Measurements from ENCODE around the gene TAS2R4. TPM values are rescaled to one million over a fixed set of nuclear protein-coding genes. Genes with fewer than 3 reads are reported as not detected.

TAS2R4 gene
- total RNA-seq, 3 donors from 2014 or later (not counting 1 experiment from before 2014, with no cell fraction given): 0.16 to 0.83 (median 0.59) TPM

DNA sequence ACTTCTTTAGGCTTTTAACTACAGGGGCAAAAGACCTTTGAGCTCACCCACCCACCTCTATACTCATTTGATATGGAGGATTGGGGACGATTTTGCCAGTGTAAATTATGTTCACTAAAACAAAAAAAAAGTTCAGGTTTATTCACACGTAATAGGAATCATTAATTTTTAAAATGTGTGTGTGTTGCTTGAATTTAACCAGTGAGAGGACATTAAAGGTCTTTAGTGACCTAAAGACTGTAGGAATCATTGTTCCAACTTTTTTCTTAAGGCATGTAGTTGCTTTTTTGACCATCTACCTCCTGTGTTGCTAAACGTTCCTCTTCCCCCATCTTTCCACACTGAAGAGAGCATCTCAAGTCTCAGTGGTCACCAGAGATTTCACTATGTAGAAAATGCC, 37.2 kb upstream of the TAS2R4 start:
- Mint-ChIP-seq H3K4me3 (peak overlapping the region; percentile 100), H3K27ac (peak overlapping the region; percentile 74 to 99), H3K4me1 (peaks cover 39 to 47% of the 10 kb centered on the region in 2 donors), H3K9me3 (no peaks in the 10 kb centered on the region), H3K36me3 (peaks cover 26% of the 10 kb centered on the region), H3K27me3 (ENCODE audit: low read depth in 2 of 2) (no peaks in the 10 kb centered on the region)
- no peaks in the 10 kb centered on the region for H3K27me3 ChIP-seq (ENCODE audit: control insufficient read depth, insufficient read depth, low read length)
- H3K4me3 ChIP-seq (ENCODE audit: low read length): no peak overlapping the region
- intact Hi-C loops (cut with micrococcal nuclease): loop anchor here (5.0 kb wide), 1 partner anchor 187 kb away; the partner anchor contains the start of gene AGK
- TF ChIP-seq CTCF (IDR thresholded peaks at IDR 0.05): no peak
- H3K36me3 ChIP-seq (ENCODE audit: control insufficient read depth, insufficient read depth, low read length): peaks cover 35% of the 10 kb centered on the region
- no peak overlapping the region for H3K27ac ChIP-seq (ENCODE audit: low read length)
- DNase-seq: no peak
- H3K9me3 ChIP-seq (ENCODE audit: control insufficient read depth, insufficient read depth, low read length): no peaks in the 10 kb centered on the region
- no peak for ATAC-seq
- 80% methylated on average over 2 of the region's 3 CpGs for WGBS (ENCODE audit: insufficient coverage)
- H3K4me1 ChIP-seq (ENCODE audit: control insufficient read depth, insufficient read depth, low read length): peaks cover 8% of the 10 kb centered on the region

DNA sequence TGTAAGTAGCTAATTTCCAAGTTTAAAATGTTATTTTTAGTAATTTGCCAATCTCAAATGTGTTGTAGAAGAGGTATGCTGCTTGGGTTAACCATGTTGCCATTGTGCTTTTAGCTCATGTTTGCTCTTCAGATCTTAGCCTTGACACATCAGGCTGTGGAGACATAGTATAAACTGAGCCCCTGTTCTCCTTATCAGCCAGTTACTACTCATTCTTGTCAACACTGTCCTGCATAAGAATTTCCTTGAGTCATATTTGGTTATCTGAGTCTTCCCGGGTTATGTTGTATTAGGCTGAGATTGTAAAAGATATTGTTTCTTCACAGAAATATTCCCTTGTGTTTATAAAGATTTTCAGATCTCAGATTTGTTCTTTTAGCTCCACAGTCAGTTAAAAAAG, 34.2 kb upstream of the TAS2R4 start:
- H3K4me1 ChIP-seq (ENCODE audit: control insufficient read depth, insufficient read depth, low read length): peaks cover 4% of the 10 kb centered on the region
- Mint-ChIP-seq H3K4me3 (no peak overlapping the region), H3K27ac (peak overlapping the region in 1 of 2 donors; percentile 45), H3K9me3 (no peaks in the 10 kb centered on the region), H3K4me1 (peaks cover 39 to 41% of the 10 kb centered on the region in 2 donors), H3K36me3 (peaks cover 27% of the 10 kb centered on the region), H3K27me3 (ENCODE audit: low read depth in 2 of 2) (no peaks in the 10 kb centered on the region)
- no peaks in the 10 kb centered on the region for H3K9me3 ChIP-seq (ENCODE audit: control insufficient read depth, insufficient read depth, low read length)
- H3K4me3 ChIP-seq (ENCODE audit: low read length): no peak overlapping the region
- DNase-seq: no peak
- WGBS (ENCODE audit: insufficient coverage): no CpG with 5 or more reads among the region's 1 CpG
- peaks cover 63% of the 10 kb centered on the region for H3K36me3 ChIP-seq (ENCODE audit: control insufficient read depth, insufficient read depth, low read length)
- no peak for TF ChIP-seq CTCF (IDR thresholded peaks at IDR 0.05)
- no peak for ATAC-seq
- H3K27ac ChIP-seq (ENCODE audit: low read length): no peak overlapping the region
- intact Hi-C loops (cut with micrococcal nuclease): no loop called here
- no peaks in the 10 kb centered on the region for H3K27me3 ChIP-seq (ENCODE audit: control insufficient read depth, insufficient read depth, low read length)

GRCh38 chr7:141744131-141744530, 32.3 kb upstream of the TAS2R4 start:
- H3K27ac Mint-ChIP-seq: peak overlapping the region in 1 of 2 donors; percentile 17
- H3K36me3 ChIP-seq (ENCODE audit: control insufficient read depth, insufficient read depth, low read length): peaks cover 77% of the 10 kb centered on the region

More at GRCh38 chr7:141744131-141744530, 32.3 kb upstream of the TAS2R4 start:
- no peaks in the 10 kb centered on the region for H3K27me3 Mint-ChIP-seq (ENCODE audit: low read depth in 2 of 2)
- H3K4me1 Mint-ChIP-seq: peaks cover 23 to 24% of the 10 kb centered on the region in 2 donors
- Histone ChIP-seq H3K9me3 (ENCODE audit: control insufficient read depth, insufficient read depth, low read length) (no peaks in the 10 kb centered on the region), H3K4me3 (ENCODE audit: low read length) (no peak overlapping the region), H3K4me1 (ENCODE audit: control insufficient read depth, insufficient read depth, low read length) (no peaks in the 10 kb centered on the region), H3K27ac (ENCODE audit: low read length) (no peak overlapping the region), H3K27me3 (ENCODE audit: control insufficient read depth, insufficient read depth, low read length) (no peaks in the 10 kb centered on the region)
- intact Hi-C loops (cut with micrococcal nuclease): no loop called here
- H3K4me3 Mint-ChIP-seq: no peak overlapping the region
- DNase-seq (no peak), ATAC-seq (no peak)
- WGBS (ENCODE audit: insufficient coverage): 95% methylated on average over 2 of the region's 2 CpGs
- H3K9me3 Mint-ChIP-seq: no peaks in the 10 kb centered on the region
- TF ChIP-seq CTCF (IDR thresholded peaks at IDR 0.05): no peak
- H3K36me3 Mint-ChIP-seq: peaks cover 27% of the 10 kb centered on the region
